ENCODE data around the gene EGLN1.
"Not testable (repeated sequence)": the region's sequence is repeated elsewhere in the genome, so short reads cannot be mapped to it uniquely, and the experiment has no call there.

The EGLN1 gene

DNA sequence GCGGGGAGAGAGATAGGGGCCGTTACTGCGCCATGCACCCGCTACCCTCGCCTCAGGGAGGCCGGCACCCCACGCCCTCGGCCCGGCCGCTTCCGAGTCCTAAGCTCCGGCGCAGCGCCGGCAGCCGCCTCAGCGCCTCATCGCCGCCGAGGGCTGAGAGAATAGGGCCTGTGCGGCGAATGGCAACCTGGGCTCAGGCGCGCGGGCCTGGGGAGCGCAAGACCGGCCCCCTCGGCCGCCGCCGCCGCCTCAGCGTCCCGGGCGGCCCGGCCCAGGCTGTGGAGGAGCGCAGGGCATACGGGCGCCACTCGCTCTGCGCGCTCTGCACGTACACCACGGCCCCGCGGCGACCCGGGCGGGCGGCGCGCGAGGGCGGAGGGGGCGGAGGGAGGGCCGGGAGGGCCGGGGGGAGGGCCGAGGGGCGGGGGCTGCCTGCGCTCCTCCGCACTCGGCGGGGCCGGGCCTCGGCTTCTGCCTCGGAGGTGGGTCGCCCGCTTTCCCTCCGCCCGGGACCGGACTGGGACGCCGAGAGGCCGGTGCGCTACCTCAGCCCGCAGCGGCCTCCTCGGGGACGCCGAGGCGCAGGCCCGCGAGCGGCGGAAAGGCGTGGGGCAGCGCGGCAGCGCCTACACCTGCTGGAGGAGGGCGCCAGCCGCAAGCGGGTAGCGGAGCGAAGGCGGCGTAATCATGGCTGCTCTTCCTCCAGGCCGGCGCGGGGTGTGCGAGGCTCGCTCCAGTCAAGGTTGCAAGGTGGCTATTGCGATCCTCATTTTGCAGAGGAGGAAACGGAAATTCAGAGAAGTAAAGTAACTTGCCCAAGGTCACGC, at the start of gene EGLN1:
EGLN1 (minus strand) TSS at position 317 of the 827 bp plus-strand sequence. CDS start 399 bp downstream, outside the sequence.
- peak; percentile 86 for DNase-seq

DNA sequence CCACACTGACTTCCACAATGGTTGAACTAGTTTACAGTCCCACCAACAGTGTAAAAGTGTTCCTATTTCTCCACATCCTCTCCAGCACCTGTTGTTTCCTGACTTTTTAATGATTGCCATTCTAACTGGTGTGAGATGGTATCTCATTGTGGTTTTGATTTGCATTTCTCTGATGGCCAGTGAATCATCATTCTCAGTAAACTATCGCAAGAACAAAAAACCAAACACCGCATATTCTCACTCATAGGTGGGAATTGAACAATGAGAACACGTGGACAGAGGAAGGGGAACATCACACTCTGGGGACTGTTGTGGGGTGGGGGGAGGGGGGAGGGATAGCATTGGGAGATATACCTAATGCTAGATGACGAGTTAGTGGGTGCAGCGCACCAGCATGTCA, 49.4 kb upstream of the EGLN1 start:
- DNase-seq = not testable (repeated sequence)

DNA sequence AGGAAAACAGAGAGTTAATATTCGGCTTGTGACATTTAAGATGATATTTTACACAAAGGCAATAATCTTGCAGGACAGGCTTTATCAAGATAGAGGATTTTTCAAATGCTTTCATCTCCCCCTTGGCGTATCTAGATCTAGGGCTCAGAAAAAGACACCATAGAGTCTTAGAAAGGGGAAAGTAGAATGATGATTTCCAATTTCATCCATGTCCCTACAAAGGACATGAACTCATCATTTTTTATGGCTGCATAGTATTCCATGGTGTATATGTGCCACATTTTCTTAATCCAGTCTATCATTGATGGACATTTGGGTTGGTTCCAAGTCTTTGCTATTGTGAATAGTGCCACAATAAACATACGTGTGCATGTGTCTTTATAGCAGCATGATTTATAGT, 48.9 kb upstream of the EGLN1 start:
- not testable (repeated sequence) for DNase-seq

DNA sequence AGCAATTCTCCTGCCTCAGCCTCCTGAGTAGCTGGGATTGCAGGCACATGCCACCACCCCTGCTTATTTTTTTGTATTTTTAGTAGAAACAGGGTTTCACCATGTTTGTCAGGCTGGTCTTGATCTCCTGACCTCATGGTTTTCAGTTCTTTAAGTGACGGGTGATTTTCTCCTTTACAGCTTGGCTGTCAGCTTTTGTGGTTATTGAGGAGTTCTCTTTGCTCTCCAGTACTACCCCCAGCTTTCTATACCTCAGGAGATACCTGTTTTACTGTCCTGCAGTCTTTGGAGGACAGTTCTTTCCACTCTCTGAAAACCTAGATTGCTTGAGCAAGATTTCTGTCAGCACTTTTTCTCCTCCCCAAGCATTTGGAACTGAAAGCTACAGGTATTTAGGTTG, 45.9 kb upstream of the EGLN1 start:
- no peak for DNase-seq

DNA sequence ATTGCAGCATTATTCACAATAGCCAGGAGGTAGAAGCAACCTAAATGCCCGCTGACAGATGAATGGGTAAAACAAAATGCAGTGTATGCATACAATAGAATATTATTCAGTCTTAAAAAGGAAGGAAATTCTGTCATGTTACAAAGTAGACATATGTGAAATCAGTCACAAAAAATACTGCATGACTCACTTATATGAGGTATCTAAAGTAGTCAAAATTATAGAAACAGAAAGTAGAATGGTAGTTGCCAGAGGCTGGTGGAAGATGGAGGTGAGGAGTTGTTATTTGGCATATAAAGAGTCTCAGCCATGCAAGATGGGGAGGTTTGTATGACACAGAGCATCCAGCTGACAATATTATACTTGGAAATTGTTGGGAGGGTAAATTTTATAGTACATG, 43.0 kb upstream of the EGLN1 start:
- no peak for DNase-seq

DNA sequence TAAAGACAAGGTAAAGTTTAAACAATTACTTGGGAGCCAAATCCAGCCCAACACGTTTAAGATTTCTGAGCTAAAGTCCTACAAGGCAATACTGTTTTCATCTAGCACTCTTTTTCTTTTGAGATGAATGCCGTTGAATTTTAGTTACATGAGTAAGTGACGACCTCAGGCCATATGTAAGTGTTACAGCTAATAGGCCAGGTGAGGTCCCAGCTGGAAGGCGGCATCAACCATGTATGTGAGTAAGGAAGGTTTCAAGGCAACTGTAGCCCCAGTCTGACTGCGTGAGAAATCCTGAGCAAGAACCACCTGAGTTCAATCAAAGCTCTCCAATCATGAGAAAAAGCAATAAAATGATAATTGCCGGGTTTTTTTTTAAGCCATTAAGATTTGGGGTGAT, 41.5 kb upstream of the EGLN1 start:
- DNase-seq = no peak

DNA sequence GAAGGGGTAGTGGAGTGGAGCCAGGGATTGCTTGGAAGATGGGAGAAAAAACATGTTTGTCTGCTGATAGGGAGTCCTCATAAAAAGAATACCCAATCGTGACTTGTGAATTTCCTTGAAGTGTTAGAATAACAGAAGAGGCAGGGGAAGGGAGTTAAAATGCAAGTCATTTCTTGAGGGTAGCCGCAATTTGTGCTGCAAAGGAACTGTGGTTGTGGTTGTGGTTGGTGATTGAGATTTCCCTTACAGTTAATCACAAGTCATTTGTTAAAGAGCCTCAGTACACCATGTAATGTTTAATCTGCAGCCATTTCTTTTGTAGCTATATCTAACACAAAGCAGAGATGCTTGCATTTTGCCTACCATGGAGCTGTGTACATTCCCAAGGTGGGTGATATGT, 38.5 kb upstream of the EGLN1 start:
- peak; percentile 4 for DNase-seq

DNA sequence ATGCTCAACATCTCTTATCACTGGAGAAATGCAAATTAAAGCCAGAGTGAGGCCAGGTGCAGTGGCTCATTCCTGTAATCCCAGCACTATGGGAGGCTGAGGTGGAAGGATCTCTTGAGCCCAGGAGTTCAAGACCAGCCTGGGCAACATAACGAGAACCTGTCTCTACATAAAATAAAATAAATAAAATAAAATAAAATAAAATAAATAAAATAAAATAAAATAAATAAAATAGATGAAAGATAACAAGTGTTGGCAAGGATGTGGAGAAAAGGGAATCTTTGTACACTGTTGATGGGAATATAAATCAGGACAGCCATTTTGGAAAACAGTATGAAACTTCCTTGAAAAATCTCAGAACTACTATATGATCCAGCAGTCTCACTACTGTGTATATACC, 37.4 kb upstream of the EGLN1 start:
- DNase-seq = not testable (repeated sequence)

DNA sequence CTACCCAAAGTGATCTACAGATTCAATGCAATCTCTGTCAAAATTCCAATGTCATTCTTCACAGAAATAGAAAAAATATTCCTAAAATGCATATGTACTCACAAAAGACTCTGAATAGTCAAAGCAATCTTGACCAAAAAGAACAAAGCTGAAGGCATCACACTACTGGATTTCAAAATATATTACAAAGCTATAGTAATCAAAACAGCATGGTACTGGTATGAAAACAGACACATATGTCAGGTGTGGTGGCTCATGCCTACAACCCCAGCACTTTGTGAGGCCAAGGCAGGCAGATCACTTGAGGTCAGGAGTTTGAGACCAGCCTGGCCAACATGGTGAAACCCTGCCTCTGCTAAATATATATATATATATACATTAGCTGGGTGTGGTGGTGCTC, 35.9 kb upstream of the EGLN1 start:
- DNase-seq = not testable (repeated sequence)

DNA sequence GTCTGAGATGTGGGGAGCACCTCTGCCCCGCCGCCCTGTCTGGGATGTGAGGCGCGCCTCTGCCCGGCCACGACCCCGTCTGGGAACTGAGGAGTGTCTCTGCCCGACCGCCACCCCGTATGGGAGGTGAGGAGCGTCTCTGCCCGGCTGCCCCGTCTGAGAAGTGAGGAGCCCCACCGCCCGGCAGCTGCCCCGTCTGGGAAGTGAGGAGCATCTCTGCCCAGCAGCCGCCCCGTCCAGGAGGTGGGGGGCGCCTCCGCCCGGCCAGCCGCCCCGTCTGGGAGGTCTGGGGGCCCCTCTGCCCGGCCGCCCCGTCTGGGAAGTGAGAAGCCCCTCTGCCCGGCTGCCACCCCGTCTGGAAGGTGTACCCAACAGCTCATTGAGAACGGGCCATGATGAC, 32.0 kb upstream of the EGLN1 start:
- DNase-seq = not testable (repeated sequence)

DNA sequence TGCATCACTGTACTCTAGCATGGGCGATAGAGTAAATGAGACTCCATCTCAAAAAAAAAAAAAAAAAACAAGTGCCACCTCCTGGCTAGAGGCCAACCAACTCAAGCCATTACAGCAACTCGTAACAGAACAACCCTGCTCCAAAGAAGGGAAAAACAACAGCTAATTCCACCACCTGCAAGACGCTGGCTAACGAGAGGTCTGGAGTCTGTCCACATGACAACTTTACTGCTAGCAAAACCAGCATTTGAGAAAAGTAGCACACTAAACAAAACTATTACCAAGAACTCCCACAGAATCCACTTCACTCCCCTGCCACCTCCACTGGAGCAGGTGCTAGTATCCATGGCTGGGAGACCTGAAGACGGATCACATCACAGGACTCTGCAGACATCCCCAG, 24.1 kb upstream of the EGLN1 start:
- no peak for DNase-seq

DNA sequence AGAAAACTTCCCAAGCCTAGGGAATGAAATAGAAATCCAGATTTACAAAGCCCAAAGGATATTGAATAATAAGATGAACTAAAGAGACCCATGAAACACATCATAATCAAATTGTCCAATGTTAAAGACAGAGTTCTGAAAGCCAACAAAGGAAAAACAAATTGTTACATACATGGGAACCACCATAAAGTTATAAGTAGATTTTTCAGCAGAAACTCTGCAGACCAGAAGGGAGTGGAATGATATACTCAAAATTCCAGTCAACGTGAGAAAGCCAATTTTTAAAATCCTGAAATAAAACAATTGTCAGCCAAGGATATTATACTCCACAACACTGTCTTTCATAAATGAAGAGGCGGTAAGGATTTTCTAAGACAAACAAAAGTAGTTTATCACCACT, 22.0 kb upstream of the EGLN1 start:
- DNase-seq = no peak

DNA sequence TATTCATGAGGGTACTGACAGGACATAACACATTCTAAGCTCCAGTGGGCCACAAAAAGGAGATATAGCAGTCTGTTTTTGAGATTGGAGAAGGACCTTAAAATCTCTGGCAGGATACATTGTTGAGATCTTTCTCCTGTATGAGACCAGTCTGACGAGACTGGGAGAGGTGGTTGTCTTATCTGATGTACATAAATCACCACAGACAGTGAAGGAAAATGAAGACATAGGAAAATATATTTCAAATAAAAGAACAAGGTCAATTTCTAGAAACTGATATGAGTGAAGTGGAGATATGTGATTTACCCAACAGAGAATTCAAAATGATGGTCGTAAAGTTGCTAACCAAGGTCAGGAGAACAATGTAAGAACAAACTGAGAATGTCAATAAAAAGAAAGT, 21.3 kb upstream of the EGLN1 start:
- no peak for DNase-seq

DNA sequence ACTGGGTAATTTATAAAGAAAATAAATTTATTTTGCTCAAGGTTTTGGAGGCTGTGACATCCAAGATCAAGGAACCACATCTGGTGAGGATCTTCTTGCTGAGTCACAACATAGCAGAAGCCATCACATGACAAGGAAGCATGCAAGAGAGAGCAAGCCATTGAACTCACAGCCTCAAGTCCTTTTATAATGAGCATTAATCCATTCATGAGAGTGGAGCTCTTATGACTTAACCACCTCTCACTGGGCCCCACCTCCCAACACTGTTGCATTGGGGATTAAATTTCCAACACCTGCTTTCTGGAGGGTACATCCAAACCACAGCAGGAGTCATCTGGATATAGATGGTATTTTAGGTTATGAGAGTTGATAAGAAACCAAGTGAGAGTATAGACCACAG, 20.6 kb upstream of the EGLN1 start:
- peak; percentile 28 for DNase-seq

DNA sequence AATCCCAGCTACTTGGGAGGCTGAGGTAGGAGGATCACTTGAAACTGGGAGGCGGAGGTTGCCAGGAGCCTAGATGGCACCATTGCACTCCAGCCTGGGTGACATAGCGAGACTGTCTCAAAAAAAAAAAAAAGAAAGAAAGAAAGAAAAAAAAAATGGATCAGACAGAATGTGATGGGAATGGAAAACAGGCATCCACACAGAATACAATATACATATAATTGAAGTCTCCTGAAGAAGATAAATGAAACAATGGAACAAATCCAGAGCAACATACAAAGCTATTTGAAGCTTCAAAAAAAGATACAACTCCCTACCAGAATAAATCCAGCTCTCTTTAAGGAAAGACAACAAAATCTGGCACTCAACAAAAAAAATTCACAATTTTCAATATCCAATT, 10.9 kb upstream of the EGLN1 start:
- no peak for DNase-seq

DNA sequence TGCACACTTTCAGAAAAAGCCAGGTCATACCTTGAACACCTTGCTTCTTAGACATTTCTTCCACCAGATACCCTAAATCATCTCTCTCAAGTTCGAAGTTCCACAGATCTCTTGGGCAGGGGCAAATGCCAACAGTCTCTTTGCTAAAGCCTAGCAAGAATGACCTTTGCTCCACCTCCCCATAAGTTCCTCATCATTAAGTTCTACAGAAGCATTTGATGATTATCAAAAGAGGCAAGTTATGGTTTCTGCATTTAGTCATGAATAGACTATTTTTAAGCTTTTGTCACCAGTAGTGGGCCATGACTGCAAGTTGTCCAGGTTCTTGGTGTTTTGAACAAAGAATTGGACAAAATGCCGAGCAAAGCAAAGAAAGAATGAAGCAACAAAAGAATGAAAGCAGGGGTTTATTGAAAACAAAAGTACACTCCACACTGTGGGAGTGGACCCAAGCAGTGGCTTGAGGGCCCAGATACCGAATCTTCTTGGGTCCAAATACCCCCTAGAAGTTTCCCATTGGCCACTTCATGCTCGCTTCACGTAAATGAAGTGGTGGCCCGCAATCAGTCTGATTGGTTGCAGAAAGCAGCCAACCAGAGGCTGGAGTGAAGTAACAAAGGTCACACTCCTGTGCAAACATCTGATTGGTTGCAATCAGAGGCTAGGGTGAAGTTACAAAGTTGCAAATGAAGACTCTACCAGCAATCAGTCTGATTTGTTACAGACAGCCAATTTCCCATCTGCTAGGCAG, 9.8 kb upstream of the EGLN1 start:
- DNase-seq = no peak

DNA sequence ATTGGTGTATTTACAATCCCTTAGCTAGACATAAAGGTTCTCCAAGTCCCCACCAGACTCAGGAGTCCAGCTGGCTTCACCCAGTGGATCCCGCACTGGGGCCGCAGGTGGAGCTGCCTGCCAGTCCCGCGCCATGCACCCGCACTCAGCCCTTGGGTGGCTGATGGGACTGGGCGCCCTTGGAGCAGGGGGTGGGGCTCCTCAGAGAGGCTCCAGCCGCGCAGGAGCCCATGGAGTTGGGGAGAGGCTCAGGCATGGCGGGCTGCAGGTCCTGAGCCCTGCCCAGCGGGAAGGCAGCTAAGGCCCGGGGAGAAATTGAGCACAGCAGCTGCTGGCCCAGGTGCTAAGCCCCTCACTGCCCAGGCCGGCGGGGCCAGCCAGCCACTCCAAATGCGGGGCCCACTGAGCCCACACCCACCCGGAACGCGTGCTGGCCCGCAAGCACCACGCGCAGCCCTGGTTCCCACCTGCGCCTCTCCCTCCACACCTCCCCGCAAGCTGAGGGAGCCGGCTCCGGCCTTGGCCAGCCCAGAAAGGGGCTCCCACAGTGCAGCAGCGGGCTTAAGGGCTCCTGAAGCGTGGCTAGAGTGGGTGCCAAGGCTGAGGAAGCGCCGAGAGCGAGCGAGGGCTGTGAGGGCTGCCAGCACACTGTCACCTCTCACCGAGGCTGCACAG, 8.7 kb upstream of the EGLN1 start:
- DNase-seq = not testable (repeated sequence)

DNA sequence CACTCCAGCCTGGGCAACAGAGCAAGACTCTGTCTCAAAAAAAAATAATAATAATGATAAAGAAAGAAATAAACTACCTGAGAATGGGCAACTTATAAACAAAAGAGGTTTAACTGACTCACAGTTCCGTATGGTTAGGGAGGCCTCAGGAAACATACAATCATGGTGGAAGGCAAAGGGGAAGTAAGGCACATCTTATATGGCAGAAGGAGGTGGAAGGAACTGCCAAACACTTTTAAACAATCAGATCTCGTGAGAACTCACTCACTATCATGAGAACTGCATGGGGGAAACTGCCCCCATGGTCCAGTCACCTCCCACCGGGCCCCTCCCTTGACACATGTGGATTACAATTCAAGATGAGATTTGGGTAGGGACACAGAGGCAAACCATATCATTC, 6.3 kb upstream of the EGLN1 start:
- DNase-seq = no peak

DNA sequence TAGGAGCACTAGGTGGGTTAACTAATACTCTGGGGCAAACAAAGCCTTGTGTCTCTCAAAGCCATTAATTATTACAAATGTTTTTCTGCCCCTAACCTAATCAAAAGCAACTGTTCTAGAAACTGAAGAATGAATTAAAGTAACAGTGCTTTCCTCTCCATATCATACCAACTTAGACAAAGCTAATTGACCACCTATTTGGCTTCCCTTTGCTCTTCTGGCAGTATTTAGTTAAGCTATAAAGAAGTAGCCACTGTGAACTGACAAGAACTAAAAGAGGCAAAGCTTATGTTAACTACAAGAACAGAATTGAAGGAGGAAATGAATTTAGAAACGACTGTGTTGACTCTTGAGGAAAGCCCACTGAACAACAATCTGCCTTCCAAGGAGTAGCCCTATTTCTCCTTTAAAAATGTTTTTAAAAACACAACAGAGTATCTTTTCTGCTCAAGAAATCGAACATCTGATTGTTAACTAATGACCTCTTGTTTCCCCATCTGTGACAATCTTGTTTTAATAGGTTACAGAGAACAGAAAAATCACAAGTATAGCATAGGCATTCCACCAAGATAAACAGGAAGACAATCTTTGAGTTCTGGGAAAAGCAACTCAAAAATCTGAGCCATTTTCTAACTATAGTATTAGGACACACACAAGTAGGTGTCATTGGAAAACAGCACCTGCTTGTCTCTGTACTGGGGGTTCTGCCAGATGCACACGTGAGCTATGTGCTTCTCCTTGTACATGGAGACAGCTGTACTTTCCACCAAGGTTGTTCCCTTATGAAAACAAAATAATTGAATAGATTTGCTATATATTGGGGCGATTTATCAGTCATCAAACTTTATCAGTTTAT, 3.1 kb upstream of the EGLN1 start:
- DNase-seq = no peak

DNA sequence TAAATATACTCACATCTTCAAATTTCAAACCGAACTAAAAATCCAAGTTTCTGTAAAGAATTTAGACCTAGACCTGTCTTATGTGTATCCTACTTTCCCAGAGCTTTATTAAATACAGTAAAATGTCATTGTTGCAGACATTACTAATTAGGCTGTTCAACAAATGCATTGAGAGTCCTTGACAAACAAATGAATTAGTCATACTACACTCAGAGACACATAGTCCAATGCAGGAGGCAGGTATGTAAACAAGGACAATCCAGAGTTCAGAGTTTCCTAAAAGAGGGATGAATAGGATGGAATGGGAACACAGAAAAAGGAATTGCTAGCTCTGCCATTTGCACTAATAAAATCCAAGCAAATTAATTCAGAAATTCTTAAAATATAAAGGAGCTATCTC, 1.6 kb upstream of the EGLN1 start:
- no peak for DNase-seq

DNA sequence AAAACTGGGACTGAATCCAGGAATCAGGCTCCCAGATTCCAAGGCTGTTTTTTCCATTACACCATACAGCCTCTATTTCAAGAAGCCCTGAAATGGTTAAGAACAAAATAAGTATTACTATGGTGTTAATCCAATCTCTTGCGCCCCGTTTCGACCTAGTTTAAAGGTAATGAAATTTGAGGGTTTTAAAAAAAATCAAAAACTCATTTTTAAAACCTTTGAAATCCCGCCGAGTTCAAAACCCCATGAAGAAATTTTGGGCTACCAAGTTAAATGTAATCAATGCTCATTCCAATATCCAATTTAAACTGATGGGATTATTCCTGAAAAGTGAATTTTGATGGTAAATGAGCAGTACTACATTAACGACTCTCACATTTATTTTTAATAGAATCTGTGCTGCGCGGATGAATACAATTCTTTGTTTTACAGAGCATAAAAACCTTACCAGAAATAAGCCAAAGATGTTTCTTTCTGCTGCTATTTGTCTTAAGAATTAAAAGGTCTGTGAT, 767 bp upstream of the EGLN1 start:
- DNase-seq = no peak

DNA sequence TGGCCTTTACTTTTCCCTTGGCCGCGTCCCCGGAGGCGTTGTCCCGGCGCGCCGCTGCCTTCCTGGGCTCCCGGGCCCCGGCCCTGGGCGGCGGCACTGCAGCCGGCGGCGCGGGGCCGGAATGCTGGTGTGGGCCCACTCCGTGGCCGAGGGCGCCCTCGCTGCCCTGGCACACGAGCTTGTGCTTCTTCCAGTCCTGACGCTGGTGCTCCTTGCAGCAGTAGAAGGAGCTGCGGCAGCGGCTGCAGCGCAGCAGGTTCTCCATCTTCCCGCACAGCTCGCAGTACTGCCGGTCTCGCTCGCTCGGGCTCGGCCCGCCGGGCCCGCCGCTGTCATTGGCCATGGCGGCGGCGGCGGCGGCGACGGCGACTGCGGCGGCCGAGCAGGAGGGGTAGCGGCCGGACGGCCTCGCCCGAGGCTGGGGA, 529 bp downstream of the EGLN1 start:
- DNase-seq = peak; percentile 52
